PC-9 (cell line): ENCODE data around the gene TGM2.

Experiments used
- EZH2 ChIP-seq: fragments of 200-600 bp; sonication (generic); IDR thresholded peaks from 2 replicates; pipeline ENCODE4 v1.8.0; 2017; ENCODE audit warnings: antibody characterized with exemption, low read depth
- TF ChIP-seq, protein P1 (sequence below): fragments of 200-600 bp; sonication (generic); conservative IDR thresholded peaks from 2 replicates; pipeline ENCODE4 v1.6.1; 2017; ENCODE audit warnings: mixed run types, antibody characterized with exemption, mild to moderate bottlenecking, moderate library complexity

DNA sequence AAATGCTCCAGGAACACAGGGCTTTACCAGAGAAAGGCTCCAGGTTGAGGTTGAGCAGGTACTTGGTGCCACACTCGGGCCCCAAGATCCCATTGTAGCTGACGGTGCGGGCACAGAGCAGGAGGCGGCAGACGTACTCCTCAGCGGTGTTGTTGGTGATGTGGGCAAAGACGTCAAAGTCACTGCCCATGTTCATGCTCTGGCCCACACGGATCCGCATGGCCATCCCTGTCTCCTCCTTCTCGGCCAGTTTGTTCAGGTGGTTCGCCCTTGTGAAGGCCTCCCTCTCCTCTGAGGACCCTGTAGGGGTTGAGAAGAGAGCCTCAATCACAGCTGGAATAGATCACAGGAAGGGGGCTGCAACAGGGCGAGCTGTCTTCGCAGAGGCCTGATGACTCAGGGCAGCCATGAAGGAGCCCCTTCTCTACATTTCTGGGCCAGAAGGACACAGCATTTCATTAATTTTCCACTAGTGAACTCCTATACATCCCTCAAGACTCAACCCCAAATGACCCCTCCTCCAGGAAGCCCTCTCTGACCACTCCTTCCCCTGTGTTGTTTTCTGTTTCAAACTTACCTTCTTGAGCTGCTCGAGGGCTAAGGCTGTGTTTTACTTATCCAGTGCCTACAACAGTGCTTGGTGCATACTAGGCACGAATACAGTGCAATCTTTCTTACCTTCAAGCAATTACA, 26.8 kb downstream of the TGM2 start:
- TF ChIP-seq, protein P1, sequence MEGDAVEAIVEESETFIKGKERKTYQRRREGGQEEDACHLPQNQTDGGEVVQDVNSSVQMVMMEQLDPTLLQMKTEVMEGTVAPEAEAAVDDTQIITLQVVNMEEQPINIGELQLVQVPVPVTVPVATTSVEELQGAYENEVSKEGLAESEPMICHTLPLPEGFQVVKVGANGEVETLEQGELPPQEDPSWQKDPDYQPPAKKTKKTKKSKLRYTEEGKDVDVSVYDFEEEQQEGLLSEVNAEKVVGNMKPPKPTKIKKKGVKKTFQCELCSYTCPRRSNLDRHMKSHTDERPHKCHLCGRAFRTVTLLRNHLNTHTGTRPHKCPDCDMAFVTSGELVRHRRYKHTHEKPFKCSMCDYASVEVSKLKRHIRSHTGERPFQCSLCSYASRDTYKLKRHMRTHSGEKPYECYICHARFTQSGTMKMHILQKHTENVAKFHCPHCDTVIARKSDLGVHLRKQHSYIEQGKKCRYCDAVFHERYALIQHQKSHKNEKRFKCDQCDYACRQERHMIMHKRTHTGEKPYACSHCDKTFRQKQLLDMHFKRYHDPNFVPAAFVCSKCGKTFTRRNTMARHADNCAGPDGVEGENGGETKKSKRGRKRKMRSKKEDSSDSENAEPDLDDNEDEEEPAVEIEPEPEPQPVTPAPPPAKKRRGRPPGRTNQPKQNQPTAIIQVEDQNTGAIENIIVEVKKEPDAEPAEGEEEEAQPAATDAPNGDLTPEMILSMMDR: no peak
- TF ChIP-seq EZH2: no peak
